Kidney (tissue), 14 donors: ENCODE results near the gene ARL8B. TPM values are rescaled to one million over a fixed set of nuclear protein-coding genes. Genes with fewer than 3 reads are reported as not detected.

Source experiments
- DNase-seq, 5 donors: peaks; one replicate each; pipeline ENCODE4 v3.0.0-alpha.2; 2013 to 2020
- FAIRE-seq: peaks from 2 replicates; lab custom pipeline; 2012; peaks lifted over from hg19 to GRCh38; lab: Jason Lieb, UNC
- H3K27ac ChIP-seq, 2 donors: one replicate each; pipeline ENCODE4 v1.7.0; 2013; ENCODE audit warnings: low read depth in 2 of 2, low read length in 2 of 2, inconsistent platforms in 1 of 2
- H3K27me3 ChIP-seq: one replicate; pipeline ENCODE4 v1.7.1; 2013; ENCODE audit warnings: low read length, inconsistent platforms; ENCODE audit not compliant: control insufficient read depth, insufficient read depth
- H3K36me3 ChIP-seq, 3 donors: one replicate each; pipeline versions ENCODE4 v1.7.0 to v1.7.1; 2013; ENCODE audit warnings: low read length in 3 of 3, control low read depth in 1 of 3, inconsistent platforms in 1 of 3; ENCODE audit not compliant: insufficient read depth in 3 of 3, control insufficient read depth in 2 of 3
- H3K4me1 ChIP-seq, 3 donors: one replicate each; pipeline versions ENCODE4 v1.7.0 to v1.7.1; 2013; ENCODE audit warnings: low read length in 3 of 3, inconsistent platforms in 1 of 3, low read depth in 1 of 3; ENCODE audit not compliant: control insufficient read depth in 2 of 3, insufficient read depth in 2 of 3
- H3K4me3 ChIP-seq, 3 donors: one replicate each; pipeline versions ENCODE4 v1.7.0 to v1.8.1; 2013; ENCODE audit warnings: low read length in 3 of 3, control low read depth in 1 of 3, inconsistent platforms in 1 of 3
- H3K9ac ChIP-seq, 3 donors: one replicate each; pipeline versions ENCODE4 v1.7.0 to v1.7.1; 2013; ENCODE audit warnings: low read length in 3 of 3, control low read depth in 1 of 3, inconsistent platforms in 1 of 3
- H3K9me3 ChIP-seq, 3 donors: one replicate each; pipeline versions ENCODE4 v1.7.0 to v1.7.1; 2013; ENCODE audit warnings: low read length in 3 of 3, control low read depth in 1 of 3, inconsistent platforms in 1 of 3; ENCODE audit not compliant: control insufficient read depth in 2 of 3, insufficient read depth in 1 of 3
- CTCF ChIP-seq: IDR thresholded peaks from 3 replicates; pipeline ENCODE4 v1.5.1; 2012; ENCODE audit warnings: mild to moderate bottlenecking, moderate library complexity, borderline replicate concordance; ENCODE audit not compliant: insufficient read depth; ENCODE audit errors: extremely low read depth
- intact Hi-C: fragments of 100-400 bp; cut with DNase I; formaldehyde crosslinking; loops from one replicate; pipeline ENCODE4 v1.11.1; 2022
- polyA plus RNA-seq: library from polyadenylated mRNA; stranded (reverse); fragments of 350-450 nt; fragmentation: Illumina TruSeq; extraction: RNeasy Lipid Tissue Mini Kit (QIAGEN cat#74804); gene quantifications from one replicate; pipeline ENCODE4 v1.2.3, GENCODE V29; 2014; ENCODE audit warnings: low read depth, low replicate concordance; ENCODE audit not compliant: insufficient read depth
- total RNA-seq: library from RNA; stranded (reverse); fragmentation: NEBNext Ultra II Directional; extraction: Animal tissue kit (Norgen Biotek cat#: 25700); gene quantifications from one replicate; pipeline ENCODE4 v1.2.1, GENCODE V29; 2021
- donor health status: control.
- donor health status: control.
- donor health status: control.
- donor health status: control.
- donor health status: control.
- donor health status: DM: yes; HTN: yes; CAD: no.
- donor health status: Normal renal cell carcinoma (clear cell type).

ARL8B gene
- total and polyA plus RNA-seq, 2 donors from 2014 or later, result 49.1 to 62.7 TPM

GRCh38 chr3:5192571-5193365, 70.7 kb downstream of the ARL8B start:
- no peak for TF ChIP-seq CTCF
- H3K9ac ChIP-seq, result no peak overlapping the region
- peaks cover 0 to 3% (median 0%) of the 10 kb centered on the region in 3 donors for H3K36me3 ChIP-seq
- no peak overlapping the region for H3K27ac ChIP-seq
- no peak for DNase-seq
- H3K27me3 ChIP-seq, result no peaks in the 10 kb centered on the region
- intact Hi-C loops, result loop anchor here (10.0 kb wide), 1 partner anchor 58 kb away; no protein-coding TSS in a partner anchor
- no peak overlapping the region for H3K4me3 ChIP-seq
- FAIRE-seq, result no peak
- H3K9me3 ChIP-seq, result no peaks in the 10 kb centered on the region
- peaks cover 0 to 12% (median 4%) of the 10 kb centered on the region in 3 donors for H3K4me1 ChIP-seq

GRCh38 chr3:5194341-5194740, 72.2 kb downstream of the ARL8B start:
- Histone ChIP-seq H3K27ac (no peak overlapping the region), H3K9me3 (no peaks in the 10 kb centered on the region), H3K27me3 (no peaks in the 10 kb centered on the region), H3K4me3 (no peak overlapping the region), H3K4me1 (peaks cover 0 to 7% (median 4%) of the 10 kb centered on the region in 3 donors), H3K9ac (no peak overlapping the region), H3K36me3 (peaks cover 0 to 8% (median 0%) of the 10 kb centered on the region in 3 donors)
- FAIRE-seq (no peak), DNase-seq (no peak)
- intact Hi-C loops, result loop anchor here (10.0 kb wide), 1 partner anchor 60 kb away; no protein-coding TSS in a partner anchor
- TF ChIP-seq CTCF, result no peak

GRCh38 chr3:5194801-5195509, 72.9 kb downstream of the ARL8B start:
- DNase-seq (no peak), FAIRE-seq (no peak)
- Histone ChIP-seq H3K27ac (no peak overlapping the region), H3K9me3 (no peaks in the 10 kb centered on the region), H3K9ac (no peak overlapping the region), H3K36me3 (peaks cover 0 to 14% (median 0%) of the 10 kb centered on the region in 3 donors), H3K4me1 (peaks cover 0 to 7% (median 4%) of the 10 kb centered on the region in 3 donors), H3K4me3 (no peak overlapping the region), H3K27me3 (no peaks in the 10 kb centered on the region)
- no peak for TF ChIP-seq CTCF
- intact Hi-C loops, result loop anchor here (10.0 kb wide), 1 partner anchor 60 kb away; no protein-coding TSS in a partner anchor
